Measurements from ENCODE around the gene BAG3. TPM values are rescaled to one million over a fixed set of nuclear protein-coding genes. Genes with fewer than 3 reads are reported as not detected.

Gene BAG3
- total and polyA plus RNA-seq, 2 of the 8 experiments (the other 6 are each of a cell fraction or from before 2014, with no cell fraction given), result 3.5 to 13.3 TPM

DNA sequence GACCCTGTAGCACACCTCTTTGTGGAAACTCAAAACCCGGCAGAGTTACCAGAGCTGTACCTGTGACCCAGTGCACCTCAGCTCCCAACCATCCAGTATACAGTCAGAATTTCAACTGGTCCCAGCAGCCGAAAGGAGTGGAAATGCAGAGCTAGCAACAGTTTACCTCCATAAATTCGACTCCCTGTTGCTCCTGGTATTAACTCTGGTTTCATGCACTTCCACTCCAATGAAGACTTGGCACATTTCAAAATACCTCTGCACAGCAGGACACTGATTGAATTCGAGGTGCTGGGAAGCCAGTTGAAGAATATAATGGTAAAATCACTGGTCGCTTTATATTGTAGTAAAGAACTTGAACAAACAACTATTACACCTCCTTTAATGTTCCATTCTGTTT, 36.5 kb upstream of the BAG3 start:
- no peak overlapping the region for H3K14ac ChIP-seq (ENCODE audit: insufficient read length)
- no peak overlapping the region for H2BK15ac ChIP-seq (ENCODE audit: low read length)
- no peak overlapping the region for H4K8ac ChIP-seq (ENCODE audit: extremely low read depth, insufficient read depth, low read length)
- TF ChIP-seq SP1 (IDR thresholded peaks at IDR 0.05; ENCODE audit: low read depth, low read length) (no peak), SAP30 (IDR thresholded peaks at IDR 0.05; ENCODE audit: insufficient read depth, insufficient replicate concordance, low read length) (no peak), ZNF274 (IDR thresholded peaks at IDR 0.05; ENCODE audit: borderline replicate concordance, extremely low read depth, low read length) (no peak), HDAC2 (IDR thresholded peaks at IDR 0.05; ENCODE audit: borderline replicate concordance in 1 of 2, low read depth in 2 of 2, low read length in 2 of 2) (no peak), CHD2 (IDR thresholded peaks at IDR 0.05; ENCODE audit: low read length) (no peak), RFX5 (IDR thresholded peaks at IDR 0.05; ENCODE audit: borderline replicate concordance, low read depth, low read length) (no peak), NRF1 (IDR thresholded peaks at IDR 0.05; ENCODE audit: low read depth, low read length) (no peak), CTBP2 (IDR thresholded peaks at IDR 0.05; ENCODE audit: borderline replicate concordance, insufficient read depth, insufficient read length, low read length) (no peak), BACH1 (IDR thresholded peaks at IDR 0.05; ENCODE audit: low read length) (no peak), SP4 (IDR thresholded peaks at IDR 0.05; ENCODE audit: low read length) (no peak)
- TF ChIP-seq, protein P1, sequence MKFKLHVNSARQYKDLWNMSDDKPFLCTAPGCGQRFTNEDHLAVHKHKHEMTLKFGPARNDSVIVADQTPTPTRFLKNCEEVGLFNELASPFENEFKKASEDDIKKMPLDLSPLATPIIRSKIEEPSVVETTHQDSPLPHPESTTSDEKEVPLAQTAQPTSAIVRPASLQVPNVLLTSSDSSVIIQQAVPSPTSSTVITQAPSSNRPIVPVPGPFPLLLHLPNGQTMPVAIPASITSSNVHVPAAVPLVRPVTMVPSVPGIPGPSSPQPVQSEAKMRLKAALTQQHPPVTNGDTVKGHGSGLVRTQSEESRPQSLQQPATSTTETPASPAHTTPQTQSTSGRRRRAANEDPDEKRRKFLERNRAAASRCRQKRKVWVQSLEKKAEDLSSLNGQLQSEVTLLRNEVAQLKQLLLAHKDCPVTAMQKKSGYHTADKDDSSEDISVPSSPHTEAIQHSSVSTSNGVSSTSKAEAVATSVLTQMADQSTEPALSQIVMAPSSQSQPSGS (IDR thresholded peaks at IDR 0.05; ENCODE audit: low read length), result no peak
- no peak overlapping the region for H2BK20ac ChIP-seq (ENCODE audit: low read length)
- H4K5ac ChIP-seq (ENCODE audit: insufficient read length, low read depth, low read length), result no peak overlapping the region
- no peaks in the 10 kb centered on the region for H3K79me2 ChIP-seq (ENCODE audit: control insufficient read depth in 1 of 2, insufficient read depth in 2 of 2, low read length in 2 of 2)
- ChIA-PET CTCF (ENCODE audit: partially characterized antibody) (interaction anchor here (0.9 to 2.0 kb wide), 6 partner anchors 9 to 136 kb away, joined by 3 to 8 read pairs (median 3); no protein-coding TSS in a partner anchor), POLR2A (ENCODE audit: partially characterized antibody) (interaction anchor here (1.5 to 1.7 kb wide), 2 partner anchors 10 to 17 kb away, joined by 4 to 5 read pairs; partner anchors contain the start of gene TIAL1)
- H3K18ac ChIP-seq (ENCODE audit: extremely low read depth, low read length), result no peak overlapping the region
- no peaks in the 10 kb centered on the region for H3K79me1 ChIP-seq (ENCODE audit: low read depth, low read length)
- no peaks in the 10 kb centered on the region for H3K36me3 ChIP-seq (ENCODE audit: control insufficient read depth in 2 of 4, insufficient read depth in 4 of 4, low read length in 3 of 4)
- no peak overlapping the region for H2BK120ac ChIP-seq (replicated peaks; ENCODE audit: low read depth, low read length)
- H3K9me3 ChIP-seq (ENCODE audit: insufficient read depth in 2 of 2, low read depth in 1 of 2, low read length in 1 of 2), result no peaks in the 10 kb centered on the region
- DNase-seq (ENCODE audit: low read depth in 1 of 2, low spot score in 2 of 2) (no peak), FAIRE-seq (no peak)
- WGBS, 2 experiments (ENCODE audit: extremely low coverage in 1 of 2, insufficient coverage in 1 of 2, insufficient read length in 1 of 2, insufficient replicate concordance in 2 of 2, low coverage in 1 of 2, low lambda C conversion rate in 2 of 2, missing lambda C conversion rate in 1 of 2), result 89% methylated on average over 5 of the region's 5 CpGs; no CpG with 5 or more reads in 1 of the 2 experiments
- no peaks in the 10 kb centered on the region; the same call in 1 of the 2 replicates for H3K23me2 ChIP-seq (ENCODE audit: low read depth, low read length)
- H2BK12ac ChIP-seq (ENCODE audit: low read depth, low read length), result no peak overlapping the region
- no peaks in the 10 kb centered on the region for H4K20me1 ChIP-seq (replicated peaks in 1 of 2; ENCODE audit: control insufficient read depth in 1 of 2, insufficient read depth in 2 of 2, low read length in 2 of 2)
- no peak overlapping the region for H3K4me3 ChIP-seq (ENCODE audit: extremely low read depth in 1 of 4, insufficient read depth in 2 of 4, low read depth in 3 of 4, low read length in 4 of 4)
- no peak overlapping the region for H2AFZ ChIP-seq (ENCODE audit: low read length)
- no peak overlapping the region for H2BK5ac ChIP-seq (ENCODE audit: low read depth, low read length)
- no peak overlapping the region for H3K56ac ChIP-seq (replicated peaks; ENCODE audit: insufficient read length, low read depth, low read length)
- H3K4ac ChIP-seq (replicated peaks; ENCODE audit: insufficient read length, low read depth, low read length), result no peak overlapping the region
- H3K9ac ChIP-seq (replicated peaks in 1 of 4; ENCODE audit: extremely low read depth in 1 of 4, low read depth in 3 of 4, low read length in 3 of 4), result no peak overlapping the region
- no peak overlapping the region for H4K91ac ChIP-seq (replicated peaks; ENCODE audit: insufficient read length, low read length)
- no peaks in the 10 kb centered on the region for H3K27me3 ChIP-seq (replicated peaks in 1 of 4; ENCODE audit: control insufficient read depth in 3 of 4, extremely low read depth in 1 of 4, insufficient read depth in 3 of 4, low read length in 3 of 4)
- no peak overlapping the region for H2AK5ac ChIP-seq (ENCODE audit: low read depth, low read length)
- H3K23ac ChIP-seq (ENCODE audit: insufficient read length), result no peak overlapping the region
- no peak overlapping the region for H3K4me2 ChIP-seq (ENCODE audit: insufficient read depth in 1 of 2, low read depth in 2 of 2, low read length in 2 of 2)
- H3K27ac ChIP-seq (ENCODE audit: low read depth, low read length), result no peak overlapping the region
- H3K4me1 ChIP-seq (replicated peaks in 1 of 4; ENCODE audit: control insufficient read depth in 3 of 4, insufficient read depth in 4 of 4, low read length in 3 of 4), result no peaks in the 10 kb centered on the region; a peak in 1 of 7 replicates

Measured in H1 (cell line).